HG03103 (cell line): ENCODE results near the gene TEX13B.

Source experiments
- ATAC-seq: cut with Tn5 transposase; IDR thresholded peaks from one replicate; pipeline ENCODE4 v1.9.1; 2021; ENCODE audit warnings: low read depth; ENCODE audit not compliant: unreplicated experiment

TEX13B gene

DNA sequence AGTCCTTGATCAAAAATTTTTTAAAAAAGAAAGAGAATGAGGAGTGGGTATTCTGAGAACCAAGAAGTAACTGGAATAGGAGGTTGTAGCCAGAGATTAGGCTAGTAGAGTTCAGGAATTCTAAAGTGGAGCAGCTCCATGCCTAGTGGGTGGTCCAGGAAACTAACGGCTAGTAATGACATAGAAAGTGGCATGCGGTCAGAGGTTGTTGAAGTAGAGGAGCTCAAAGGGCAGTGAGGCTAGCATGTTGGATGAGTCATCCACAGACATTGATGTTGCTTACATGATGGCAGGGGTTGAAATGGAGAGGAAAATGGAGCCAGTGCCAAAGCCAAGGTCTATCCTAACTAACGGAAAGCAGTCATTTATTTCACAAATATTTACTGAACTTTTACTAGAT, 42.1 kb downstream of the TEX13B start:
- no peak for ATAC-seq

DNA sequence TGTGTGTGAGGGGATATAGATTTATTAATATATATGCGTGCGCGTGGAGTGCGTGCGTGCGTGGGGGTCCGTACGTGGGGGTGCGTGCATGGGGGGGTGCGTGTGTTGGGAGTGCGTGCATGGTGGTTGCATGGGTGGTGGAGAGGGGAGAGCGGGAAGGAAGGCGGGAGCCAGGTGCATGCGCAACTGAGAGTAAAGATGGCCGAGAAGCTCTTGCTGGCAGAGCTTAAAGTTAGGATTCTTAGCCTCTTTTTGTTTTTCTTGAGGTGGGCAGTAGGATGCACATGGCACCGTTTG, 45.8 kb downstream of the TEX13B start:
- ATAC-seq: no peak

DNA sequence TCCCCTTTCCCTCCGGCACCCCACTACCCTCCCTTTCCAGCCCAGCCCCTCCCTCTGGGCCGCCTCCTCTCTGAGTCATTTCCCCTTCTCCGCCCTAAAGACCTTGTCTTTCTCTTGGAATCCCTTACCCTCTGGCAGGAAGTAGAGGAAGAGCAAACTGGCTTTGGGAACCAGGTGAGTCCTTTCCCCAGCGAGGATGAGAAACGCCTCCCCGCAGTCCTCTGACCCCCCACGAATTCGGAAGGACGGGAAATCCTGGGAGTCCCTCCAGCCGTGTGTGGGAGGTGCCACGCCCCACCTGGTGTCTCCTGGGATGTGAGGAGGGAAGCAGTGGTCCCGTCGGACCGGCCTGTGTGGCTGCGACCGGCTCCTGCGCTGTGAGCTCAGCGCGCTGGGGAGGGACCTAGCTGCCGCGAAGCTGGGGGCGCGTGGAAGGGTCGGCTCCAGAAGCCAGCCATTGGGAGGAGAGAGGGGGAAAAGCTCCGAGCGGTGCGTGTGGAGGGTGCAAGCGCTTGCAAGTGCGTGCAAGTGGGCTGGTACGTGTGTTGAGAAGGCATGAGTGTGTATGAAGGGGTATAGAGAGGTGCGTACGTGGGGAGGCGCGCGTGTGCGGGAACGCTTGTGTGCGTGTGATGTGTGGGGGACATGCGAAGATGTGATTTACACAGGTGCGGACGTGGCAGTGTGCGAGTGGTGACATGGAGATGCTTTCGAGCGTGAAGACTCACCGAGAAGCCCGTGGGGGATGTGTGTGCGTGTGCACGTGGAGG, 46.3 kb downstream of the TEX13B start:
- ATAC-seq: no peak

DNA sequence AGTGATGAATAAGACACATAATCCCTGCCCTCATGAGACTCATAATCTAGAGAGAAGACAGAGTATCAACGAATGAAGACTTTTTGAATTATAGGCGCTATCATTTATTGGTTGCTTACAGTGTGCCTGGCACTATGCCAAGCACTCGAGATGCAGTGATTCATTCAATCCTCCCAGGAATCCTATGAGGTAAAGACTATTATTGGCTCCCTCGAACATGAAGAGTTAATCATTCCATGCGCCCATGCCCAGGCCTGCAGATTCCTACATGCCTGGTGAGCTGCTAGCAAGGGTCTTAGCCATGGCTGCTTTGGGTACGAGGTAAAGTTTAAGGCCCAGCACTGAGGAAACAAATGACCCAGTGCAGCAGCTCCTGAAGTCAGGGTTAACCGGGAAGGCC, 47.0 kb downstream of the TEX13B start:
- no peak for ATAC-seq

DNA sequence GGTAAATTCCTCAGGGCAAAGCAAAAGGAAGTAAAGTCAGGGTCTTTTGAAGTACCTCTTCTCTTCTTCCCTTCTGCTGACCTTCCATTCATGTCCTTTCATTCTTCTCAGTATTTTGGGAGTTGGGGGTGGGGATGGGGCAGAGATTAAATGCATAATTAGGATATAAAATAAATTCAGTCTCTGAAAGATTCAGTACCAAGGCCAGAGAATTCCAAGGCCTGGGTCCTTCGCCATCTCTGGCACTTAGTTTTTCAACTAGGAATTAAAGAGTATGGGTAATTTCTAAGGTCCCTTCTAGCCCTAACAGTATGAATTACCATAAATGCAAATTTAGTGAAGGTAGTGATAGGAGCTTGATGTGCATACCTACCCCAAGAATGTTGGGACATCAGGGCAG, 47.9 kb downstream of the TEX13B start:
- no peak for ATAC-seq
